HEK293T (cell line): Measurements from ENCODE around the gene MED26.

Experiments used
- BHLHE40 ChIP-seq: fragments of 450-650 bp; IDR thresholded peaks from 2 replicates; pipeline ENCODE4 v1.6.1; 2016; ENCODE audit warnings: mild to moderate bottlenecking, moderate library complexity, borderline replicate concordance
- ELF4 ChIP-seq: fragments of 450-650 bp; IDR thresholded peaks from 2 replicates; pipeline ENCODE4 v1.6.1; 2017; ENCODE audit warnings: antibody characterized with exemption
- FOXA1 ChIP-seq: fragments of 450-650 bp; IDR thresholded peaks from 2 replicates; pipeline ENCODE4 v1.6.1; 2016; ENCODE audit warnings: mild to moderate bottlenecking
- HDGF ChIP-seq: fragments of 450-650 bp; IDR thresholded peaks from 2 replicates; pipeline ENCODE4 v1.6.1; 2017; ENCODE audit warnings: antibody characterized with exemption, borderline replicate concordance
- LEF1 ChIP-seq: fragments of 450-650 bp; IDR thresholded peaks from 2 replicates; pipeline ENCODE4 v1.6.1; 2017; ENCODE audit warnings: mild to moderate bottlenecking, borderline replicate concordance
- NFRKB ChIP-seq: fragments of 450-650 bp; IDR thresholded peaks from 2 replicates; pipeline ENCODE4 v1.6.1; 2016; ENCODE audit warnings: mild to moderate bottlenecking, moderate library complexity
- SP1 ChIP-seq: fragments of 450-650 bp; IDR thresholded peaks from 2 replicates; pipeline ENCODE4 v1.6.1; 2017

- TF ChIP-seq ELF4 (no peak), HDGF (no peak), FOXA1 (no peak), BHLHE40 (no peak), NFRKB (no peak), LEF1 (no peak), SP1 (no peak)
Measured at GRCh38 chr19:16535381-16535780, 92.6 kb downstream of the MED26 start.
